RWPE2 (cell line): ENCODE results near the gene AFAP1L1.
"Not testable (repeated sequence)": the region's sequence is repeated elsewhere in the genome, so short reads cannot be mapped to it uniquely, and the experiment has no call there.

Experiments
- ATAC-seq: fragments of 200-7000 bp; cut with Tn5 transposase; 3 replicates; pipeline ENCODE4 v1.9.1; 2021; ENCODE audit warnings: low read depth
- DNase-seq: peaks from one replicate; pipeline ENCODE4 v3.0.0-alpha.2; 2020; ENCODE audit warnings: low spot score
- H3K27ac ChIP-seq: fragments of 450-650 bp; 2 replicates; pipeline ENCODE4 v1.5.1; 2017; ENCODE audit warnings: mild to moderate bottlenecking; ENCODE audit not compliant: poor library complexity, severe bottlenecking
- H3K27me3 ChIP-seq: fragments of 250-450 bp; sonication (Bioruptor Pico); 2 replicates; pipeline ENCODE4 v1.5.1; 2021; ENCODE audit warnings: mild to moderate bottlenecking, moderate library complexity; ENCODE audit not compliant: insufficient read depth, poor library complexity, severe bottlenecking
- H3K36me3 ChIP-seq: fragments of 250-450 bp; sonication (Bioruptor Pico); 2 replicates; pipeline ENCODE4 v1.5.1; 2020; ENCODE audit warnings: low read depth, mild to moderate bottlenecking, moderate library complexity
- H3K4me1 ChIP-seq: fragments of 250-450 bp; sonication (Bioruptor Pico); 2 replicates; pipeline ENCODE4 v1.5.1; 2021; ENCODE audit warnings: mild to moderate bottlenecking, moderate library complexity; ENCODE audit not compliant: insufficient read depth, poor library complexity, severe bottlenecking
- H3K4me3 ChIP-seq: fragments of 250-450 bp; sonication (Bioruptor Pico); 2 replicates; pipeline ENCODE4 v1.5.1; 2021; ENCODE audit warnings: mild to moderate bottlenecking, moderate library complexity; ENCODE audit not compliant: severe bottlenecking
- H3K9me3 ChIP-seq: fragments of 250-450 bp; sonication (Bioruptor Pico); 2 replicates; pipeline ENCODE4 v1.5.1; 2021; ENCODE audit warnings: mild to moderate bottlenecking, moderate library complexity; ENCODE audit not compliant: severe bottlenecking
- CTCF ChIP-seq: fragments of 450-650 bp; IDR thresholded peaks from one replicate; pipeline ENCODE4 v1.5.1; 2017; ENCODE audit warnings: mild to moderate bottlenecking, moderate library complexity; ENCODE audit not compliant: poor library complexity, severe bottlenecking

The AFAP1L1 gene

GRCh38 chr5:149387081-149387631 is 115.5 kb downstream of the AFAP1L1 start:
- Histone ChIP-seq H3K4me3 (no peak overlapping the region), H3K27ac (no peak overlapping the region), H3K36me3 (no peaks in the 10 kb centered on the region), H3K27me3 (no peaks in the 10 kb centered on the region), H3K4me1 (no peaks in the 10 kb centered on the region), H3K9me3 (no peaks in the 10 kb centered on the region)
- TF ChIP-seq CTCF = no peak
- ATAC-seq (no peak), DNase-seq (no peak)

GRCh38 chr5:149387982-149388381 is 116.3 kb downstream of the AFAP1L1 start:
- Histone ChIP-seq H3K27me3 (no peaks in the 10 kb centered on the region), H3K4me1 (no peaks in the 10 kb centered on the region), H3K27ac (no peak overlapping the region), H3K36me3 (no peaks in the 10 kb centered on the region), H3K4me3 (no peak overlapping the region), H3K9me3 (no peaks in the 10 kb centered on the region)
- ATAC-seq = no peak
- no peak for TF ChIP-seq CTCF
- no peak for DNase-seq

GRCh38 chr5:149388498-149389190 is 117.0 kb downstream of the AFAP1L1 start:
- Histone ChIP-seq H3K9me3 (no peaks in the 10 kb centered on the region), H3K27ac (no peak overlapping the region), H3K4me3 (no peak overlapping the region), H3K36me3 (no peaks in the 10 kb centered on the region), H3K27me3 (no peaks in the 10 kb centered on the region), H3K4me1 (no peaks in the 10 kb centered on the region)
- no peak for ATAC-seq
- TF ChIP-seq CTCF = no peak
- DNase-seq = no peak

GRCh38 chr5:149389552-149390495 is 118.2 kb downstream of the AFAP1L1 start:
- DNase-seq (no peak), ATAC-seq (no peak)
- H3K9me3 ChIP-seq = no peaks in the 10 kb centered on the region
- H3K4me1 ChIP-seq = no peaks in the 10 kb centered on the region
- no peak for TF ChIP-seq CTCF
- H3K4me3 ChIP-seq = no peak overlapping the region
- no peak overlapping the region for H3K27ac ChIP-seq
- no peaks in the 10 kb centered on the region for H3K36me3 ChIP-seq
- no peaks in the 10 kb centered on the region for H3K27me3 ChIP-seq

GRCh38 chr5:149391076-149391475 is 119.4 kb downstream of the AFAP1L1 start:
- H3K9me3 ChIP-seq, H3K27ac ChIP-seq, H3K27me3 ChIP-seq, ATAC-seq, H3K4me3 ChIP-seq, H3K4me1 ChIP-seq, H3K36me3 ChIP-seq, DNase-seq: not testable (repeated sequence)
